Measurements from ENCODE around the gene MTA2.
A peak's percentile ranks its signal among the peaks of the same experiment; 100 is the strongest.
"Not testable (repeated sequence)": the region's sequence is repeated elsewhere in the genome, so short reads cannot be mapped to it uniquely, and the experiment has no call there.

The MTA2 gene

GRCh38 chr11:62565100-62565802 lies 36.4 kb downstream of the MTA2 start:
- no peak for DNase-seq

- not testable (repeated sequence) for DNase-seq
Observed at GRCh38 chr11:62561677-62562230, 39.9 kb downstream of the MTA2 start.

DNA sequence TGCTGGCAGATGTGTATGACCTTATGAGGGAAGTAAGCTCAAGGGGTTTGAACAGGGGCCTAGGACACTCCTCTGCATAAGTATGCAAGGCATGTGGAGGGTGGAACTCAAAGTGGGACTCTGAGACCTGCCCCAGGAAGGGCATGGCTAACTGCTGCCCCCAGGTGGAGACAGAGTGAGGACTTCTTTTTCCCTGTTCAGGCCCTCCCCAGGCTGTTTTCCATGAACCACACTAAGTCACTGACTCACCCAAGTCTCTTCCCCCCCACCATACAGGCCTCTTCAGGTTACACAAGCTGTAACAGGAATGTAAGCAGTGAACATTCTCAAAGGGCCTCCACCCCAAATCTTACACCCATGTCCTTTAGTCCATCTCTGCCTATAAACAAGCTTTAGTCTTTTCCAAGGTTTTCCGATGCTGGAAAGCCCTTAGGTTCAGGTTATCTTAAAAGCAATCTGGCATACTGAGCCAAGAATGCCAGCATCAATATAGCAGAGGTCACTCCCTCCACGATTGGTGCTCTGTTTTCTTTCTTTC lies 41.0 kb downstream of the MTA2 start:
- DNase-seq: peak; percentile 81

DNA sequence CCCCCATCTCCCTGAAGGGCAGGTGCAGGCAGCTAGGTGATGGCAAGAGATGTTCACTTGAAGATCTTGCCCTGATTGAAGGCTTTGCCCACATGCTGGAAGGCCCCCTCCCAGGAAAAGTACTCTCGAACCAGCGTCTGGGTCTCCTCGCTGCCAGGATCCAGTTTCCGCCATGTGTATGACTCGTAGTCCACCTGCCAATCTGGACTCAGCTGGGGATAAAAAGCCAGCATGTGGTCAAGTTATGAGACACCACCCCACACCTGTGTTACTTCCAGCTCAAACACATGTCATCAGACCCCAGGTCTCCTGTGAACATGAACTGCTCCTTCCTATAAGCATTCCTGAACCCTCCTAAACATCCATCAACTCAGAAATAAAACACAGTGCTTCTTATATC lies 42.0 kb downstream of the MTA2 start:
- not testable (repeated sequence) for DNase-seq

DNA sequence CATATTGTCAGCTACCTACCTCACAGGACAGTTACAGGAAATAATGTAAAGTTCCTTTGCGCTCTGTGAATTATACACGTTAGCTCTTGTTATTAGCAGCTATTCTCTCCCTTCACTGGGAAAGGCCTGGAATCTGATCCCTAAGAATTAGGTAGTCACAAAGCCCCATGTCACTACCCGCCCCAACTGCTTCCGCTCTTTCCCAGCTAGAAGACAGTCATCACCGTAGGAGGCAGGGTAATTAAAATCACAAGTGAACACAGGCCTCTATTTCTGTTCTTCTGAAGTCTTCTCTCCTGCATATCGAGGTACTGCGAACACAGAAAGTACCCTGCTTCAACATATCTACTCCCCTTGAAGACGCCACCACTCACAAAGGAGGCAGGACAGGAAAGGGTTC lies 42.5 kb downstream of the MTA2 start:
- no peak for DNase-seq

GRCh38 chr11:62558669-62559068 lies 43.0 kb downstream of the MTA2 start:
- no peak for DNase-seq

DNA sequence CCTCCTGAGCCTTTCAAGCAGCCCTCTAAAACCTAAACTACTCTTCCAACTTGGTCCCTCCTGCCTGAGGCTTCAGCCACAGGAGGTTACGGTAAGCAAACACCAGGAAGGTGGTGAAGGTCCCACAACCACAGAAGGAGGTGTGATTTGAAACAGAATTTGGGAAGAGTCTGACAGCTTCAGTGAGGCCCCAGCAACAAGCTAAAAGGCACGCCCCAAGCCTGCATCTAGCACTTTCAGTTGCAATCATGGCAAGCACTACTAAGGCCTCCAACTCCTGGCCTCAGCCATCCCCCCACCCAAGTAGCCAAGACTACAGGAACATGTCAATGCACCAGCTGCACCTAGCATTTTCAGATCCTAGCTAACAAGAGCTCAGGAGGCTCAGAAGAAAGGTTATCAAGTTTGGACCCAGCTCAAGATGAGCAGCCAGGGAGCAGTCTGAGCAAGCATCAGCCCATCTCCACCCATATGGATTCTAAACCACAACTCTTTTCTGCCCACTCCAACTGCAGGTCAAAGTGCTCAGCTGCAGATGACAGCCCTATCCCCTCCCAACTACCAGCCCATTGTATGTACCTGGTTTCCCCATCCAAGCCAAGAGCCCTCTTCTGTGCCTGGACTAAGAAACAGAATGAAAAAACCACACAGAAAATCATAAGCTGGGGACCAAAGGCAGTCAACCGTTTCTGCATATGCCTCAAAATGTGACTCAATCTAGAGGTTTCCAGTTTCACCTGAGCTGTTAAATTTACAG lies 44.6 kb downstream of the MTA2 start:
- DNase-seq: no peak

DNA sequence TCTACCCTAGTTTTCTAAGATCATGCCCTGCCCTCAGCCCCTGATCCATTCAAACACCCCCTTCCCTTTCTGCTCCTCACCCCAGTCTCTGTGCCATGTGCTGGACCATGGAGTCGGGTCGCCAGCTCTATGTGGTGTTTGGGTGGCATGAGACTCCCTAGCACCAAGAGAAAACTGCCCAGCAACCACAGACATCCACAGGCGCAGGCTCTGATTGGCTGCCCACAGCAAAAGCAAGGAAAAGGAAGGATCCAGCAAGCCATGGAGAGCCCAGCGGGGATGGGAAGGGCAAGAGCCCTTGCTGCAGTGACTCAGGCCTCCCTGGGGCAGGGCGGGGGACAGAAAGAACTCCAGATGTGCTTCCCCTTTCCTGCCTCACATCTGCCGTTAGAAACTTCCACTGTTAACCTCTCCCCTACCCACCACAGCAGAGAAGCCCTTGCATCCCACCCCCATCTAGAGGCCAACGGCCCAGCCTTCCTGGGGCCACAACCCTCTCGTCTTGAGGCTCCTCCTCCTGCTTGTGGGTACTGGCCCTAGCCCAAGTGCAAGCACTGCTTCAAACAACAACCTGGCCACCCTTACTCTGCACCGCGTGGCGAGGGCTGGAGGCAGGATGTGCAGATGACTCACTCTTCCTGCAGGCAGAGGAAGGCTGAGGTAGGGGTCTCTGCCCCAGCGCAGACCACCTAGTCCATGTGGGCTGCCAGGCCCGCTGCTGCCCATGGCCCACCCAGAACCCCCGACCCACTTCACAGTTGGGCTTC lies 45.4 kb downstream of the MTA2 start:
- peak; percentile 90 for DNase-seq

- peak; percentile 77 for DNase-seq
Observed at GRCh38 chr11:62555464-62556107, 46.1 kb downstream of the MTA2 start.

DNA sequence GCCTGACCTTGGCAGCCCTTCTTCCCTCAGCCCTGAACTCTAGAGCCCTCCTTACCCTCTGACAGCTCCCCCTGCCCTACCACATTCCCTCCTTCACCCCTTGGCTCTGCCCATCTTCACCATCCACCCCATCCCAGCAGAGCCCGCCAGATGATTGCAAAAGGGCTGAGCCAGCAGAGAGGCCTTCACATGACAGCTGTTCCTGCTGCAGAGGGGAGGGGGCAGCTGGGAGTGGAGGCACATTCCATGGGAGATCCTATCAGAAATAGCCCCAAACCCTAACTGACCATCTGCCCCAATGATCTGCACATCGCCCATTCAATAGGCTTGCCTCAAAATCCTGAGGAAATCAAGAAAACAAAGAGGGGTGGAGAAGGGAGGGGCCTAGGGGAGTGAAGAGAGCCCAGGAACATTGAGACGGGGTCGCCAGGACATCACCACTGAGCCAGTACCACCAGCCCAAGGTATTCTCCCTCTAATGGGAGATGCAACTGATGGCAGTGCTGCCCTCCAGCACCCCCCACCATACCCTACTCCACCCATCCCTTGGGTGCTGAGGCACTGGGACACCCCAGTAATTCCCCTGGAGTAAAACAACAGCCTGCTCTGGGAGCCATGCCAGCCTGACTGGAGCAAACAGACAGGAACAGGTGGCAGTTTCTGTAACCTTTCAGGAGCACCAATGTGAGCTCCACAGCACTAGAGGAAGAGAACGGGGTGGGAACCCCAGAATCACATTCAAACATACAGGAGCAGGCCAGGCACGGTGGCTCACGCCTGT lies 47.1 kb downstream of the MTA2 start:
- DNase-seq: no peak

DNA sequence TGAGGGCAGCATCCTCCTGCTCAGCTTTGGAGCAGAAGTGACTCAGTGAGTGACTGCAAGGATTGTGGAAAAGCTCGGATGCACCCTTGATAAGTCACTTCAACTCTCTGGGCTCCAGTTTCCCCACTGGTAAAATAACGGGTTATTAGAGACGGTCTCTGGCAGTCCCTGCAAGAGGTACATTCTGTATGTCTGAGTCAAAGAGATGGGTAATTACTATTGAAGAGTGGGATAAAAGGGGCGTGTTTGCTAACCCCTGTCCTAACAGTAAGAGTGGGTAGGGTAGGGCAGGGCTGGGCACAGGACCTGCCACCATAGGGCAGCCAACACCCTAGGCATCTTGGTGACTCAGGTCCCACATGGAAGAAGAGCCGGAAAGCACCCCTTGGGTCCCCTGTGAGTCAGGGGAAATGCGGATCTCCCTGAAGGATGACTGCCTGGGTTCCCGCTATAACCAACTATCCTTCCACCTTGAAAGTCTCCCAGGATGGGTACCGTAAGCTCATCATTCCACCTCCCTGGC lies 47.8 kb downstream of the MTA2 start:
- DNase-seq: no peak

DNA sequence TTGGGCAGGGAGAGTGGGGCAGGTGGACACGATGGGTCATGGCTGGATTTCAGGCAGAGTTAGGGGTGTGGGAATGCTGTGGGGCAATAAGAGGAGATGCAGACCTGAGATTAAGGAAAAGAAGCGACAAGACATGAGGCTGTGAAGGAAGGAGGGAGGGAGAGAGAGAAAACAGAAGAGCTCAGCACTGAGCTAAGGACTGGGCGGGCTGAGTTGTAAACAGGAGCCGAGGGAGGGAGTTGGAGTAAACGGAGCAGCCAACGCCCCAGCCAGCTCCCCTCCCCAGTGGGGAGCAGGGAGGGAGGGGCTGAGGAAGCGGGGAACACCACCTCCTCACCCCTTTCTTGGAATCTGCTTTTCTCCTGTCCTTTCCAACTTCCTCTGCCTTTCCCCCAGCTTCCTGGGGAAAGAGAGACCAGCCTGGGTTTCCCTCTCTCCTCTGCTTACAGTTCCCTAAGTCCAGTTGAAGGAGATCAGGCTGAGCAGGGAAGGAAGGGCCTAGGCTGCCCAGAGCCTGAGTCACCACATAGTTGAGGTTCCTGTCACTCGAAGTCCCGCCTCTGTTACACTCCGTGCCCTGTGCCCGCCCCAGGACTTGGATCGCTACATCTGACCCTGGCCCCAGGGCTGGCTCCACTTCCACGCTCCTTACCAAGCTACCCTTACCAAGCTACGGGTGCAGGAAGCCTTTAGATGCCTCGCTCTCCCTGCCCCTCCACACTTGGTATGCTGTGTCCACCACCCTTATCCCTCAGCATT lies 48.4 kb downstream of the MTA2 start:
- no peak for DNase-seq

- no peak for DNase-seq
Observed at GRCh38 chr11:62552485-62553079, 49.1 kb downstream of the MTA2 start.

GRCh38 chr11:62550478-62550877 lies 51.2 kb downstream of the MTA2 start:
- DNase-seq: not testable (repeated sequence)

GRCh38 chr11:62548545-62549335 lies 52.9 kb downstream of the MTA2 start:
- no peak for DNase-seq

- DNase-seq: no peak
Observed at GRCh38 chr11:62547691-62548281, 53.9 kb downstream of the MTA2 start.

DNA sequence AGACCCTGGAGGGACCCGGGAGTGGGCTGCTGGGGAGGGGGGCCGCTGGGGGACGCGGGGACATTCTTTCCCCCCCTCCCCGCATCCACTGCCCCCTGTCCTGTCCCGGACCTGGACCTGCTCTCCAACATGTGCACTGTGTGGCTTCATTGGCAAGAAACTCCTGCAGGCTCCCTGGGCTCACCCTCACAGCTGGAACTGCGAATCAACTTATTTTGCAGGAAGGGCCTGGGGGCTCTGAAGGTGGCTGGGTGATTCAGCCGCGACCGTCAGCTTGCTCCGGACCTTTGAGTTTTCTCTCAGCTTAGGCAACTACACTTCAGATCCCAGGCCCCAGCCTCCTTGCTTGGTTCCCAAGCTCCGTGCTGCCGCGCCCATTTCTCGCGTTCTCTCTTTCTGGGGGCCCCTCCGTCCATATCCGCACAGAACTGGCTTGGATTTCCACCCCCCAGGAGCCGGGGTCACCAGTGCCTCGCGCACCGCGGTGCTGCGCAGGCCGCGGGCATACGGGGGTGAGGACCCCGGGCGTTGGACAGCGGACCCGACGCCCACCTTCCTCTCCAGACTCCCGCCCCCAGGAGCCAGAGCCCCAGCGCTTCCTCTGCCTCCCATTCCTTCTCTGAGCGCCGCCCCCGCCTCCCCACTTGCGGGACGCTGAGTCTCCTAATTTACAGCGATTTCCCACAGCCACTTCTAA lies 54.6 kb downstream of the MTA2 start:
- DNase-seq: no peak

GRCh38 chr11:62546244-62546928 lies 55.3 kb downstream of the MTA2 start, which contains the start of gene AHNAK:
Gene AHNAK (minus strand): TSS chr11:62546806. CDS start chr11:62536098, 10,708 bp downstream.
- DNase-seq: peak; percentile 84

Data from activated CD8-positive, alpha-beta memory T cell treated with anti-CD3 and anti-CD28 coated beads for 24 hours (primary cell).